HUES48 (cell line): ENCODE data around the gene CLIC3.

Experiments used
- H3K27ac ChIP-seq: one replicate; pipeline ENCODE4 v1.7.0; 2013; ENCODE audit warnings: low read depth, low read length, inconsistent platforms
- H3K27me3 ChIP-seq: 2 replicates; pipeline ENCODE4 v1.6.1; 2013; ENCODE audit warnings: mild to moderate bottlenecking, low read length; ENCODE audit not compliant: control insufficient read depth, insufficient read depth
- H3K36me3 ChIP-seq: 2 replicates; pipeline ENCODE4 v1.6.1; 2013; ENCODE audit warnings: low read length; ENCODE audit not compliant: control insufficient read depth, insufficient read depth
- H3K4me1 ChIP-seq: 2 replicates; pipeline ENCODE4 v1.6.1; 2013; ENCODE audit warnings: mild to moderate bottlenecking, low read length; ENCODE audit not compliant: control insufficient read depth, insufficient read depth
- H3K4me3 ChIP-seq: 2 replicates; pipeline ENCODE4 v1.5.1; 2013; ENCODE audit warnings: mild to moderate bottlenecking, low read depth, low read length
- H3K9ac ChIP-seq: 2 replicates; pipeline ENCODE4 v1.6.1; 2013; ENCODE audit warnings: mild to moderate bottlenecking, low read depth, low read length, moderate library complexity
- H3K9me3 ChIP-seq: 2 replicates; pipeline ENCODE4 v1.6.1; 2013; ENCODE audit warnings: low read length; ENCODE audit not compliant: control insufficient read depth, insufficient read depth

Gene CLIC3

DNA sequence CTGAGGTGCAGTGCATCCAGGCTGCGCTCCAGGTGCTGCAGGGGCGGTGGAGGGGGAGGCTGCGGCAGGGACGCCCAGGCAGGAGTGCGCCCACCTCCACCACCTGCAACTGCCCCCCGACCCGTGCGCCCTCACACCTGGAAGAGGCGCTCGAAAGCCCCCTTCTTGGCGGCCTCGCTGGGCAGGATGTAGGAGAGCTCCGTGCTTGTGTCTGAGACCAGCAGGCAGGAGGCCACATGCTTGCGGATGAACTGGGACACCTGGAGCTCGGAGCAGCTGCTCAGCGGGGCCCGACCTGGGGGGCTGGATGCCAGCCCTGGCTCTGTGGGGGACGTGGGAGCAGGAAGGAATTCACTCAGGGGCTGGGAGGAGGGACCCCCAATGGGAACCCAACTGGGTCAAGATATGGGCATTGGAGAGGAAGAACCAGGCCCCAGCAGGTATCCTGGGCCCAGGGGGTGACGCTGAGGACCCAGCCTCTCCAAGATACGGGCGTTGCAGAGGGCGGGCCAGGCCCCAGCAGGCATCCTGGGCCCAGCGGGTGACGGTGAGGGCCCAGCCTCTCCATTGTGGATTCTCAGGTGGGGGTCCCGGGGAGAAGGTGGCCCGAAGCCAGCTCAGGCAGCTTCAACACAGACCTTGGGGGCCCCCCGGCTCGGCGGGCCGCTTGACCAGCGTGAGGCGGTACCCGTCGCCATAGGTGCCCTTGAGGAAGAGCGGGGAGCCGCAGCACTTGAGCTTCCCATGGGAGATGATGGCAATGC lies 18.6 kb upstream of the CLIC3 start:
- Histone ChIP-seq H3K4me1 (no peaks in the 10 kb centered on the region), H3K27me3 (no peaks in the 10 kb centered on the region), H3K9me3 (no peaks in the 10 kb centered on the region), H3K4me3 (no peak overlapping the region), H3K36me3 (no peaks in the 10 kb centered on the region), H3K9ac (no peak overlapping the region), H3K27ac (no peak overlapping the region)

DNA sequence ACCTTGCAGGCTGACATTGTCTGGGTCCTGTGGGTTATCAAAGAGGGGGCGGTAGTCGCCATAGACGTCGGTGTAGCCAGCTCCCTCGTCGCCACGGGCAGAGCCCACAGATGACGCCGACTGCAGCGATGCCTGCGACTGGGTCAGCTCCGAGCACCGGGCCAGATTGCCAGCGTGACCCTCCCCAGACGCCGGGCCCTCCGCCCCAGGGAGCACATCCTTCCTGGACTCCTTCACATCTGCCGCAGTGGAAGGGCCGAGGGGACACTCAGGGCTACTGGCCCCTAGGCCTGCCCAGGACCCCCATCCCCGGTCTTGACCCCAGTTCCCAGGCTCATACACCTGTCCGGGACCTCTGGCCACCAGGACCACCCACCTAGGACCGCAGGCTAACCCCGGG lies 17.8 kb upstream of the CLIC3 start:
- Histone ChIP-seq H3K27me3 (no peaks in the 10 kb centered on the region), H3K4me3 (no peak overlapping the region), H3K9ac (no peak overlapping the region), H3K36me3 (no peaks in the 10 kb centered on the region), H3K9me3 (no peaks in the 10 kb centered on the region), H3K27ac (no peak overlapping the region), H3K4me1 (no peaks in the 10 kb centered on the region)

DNA sequence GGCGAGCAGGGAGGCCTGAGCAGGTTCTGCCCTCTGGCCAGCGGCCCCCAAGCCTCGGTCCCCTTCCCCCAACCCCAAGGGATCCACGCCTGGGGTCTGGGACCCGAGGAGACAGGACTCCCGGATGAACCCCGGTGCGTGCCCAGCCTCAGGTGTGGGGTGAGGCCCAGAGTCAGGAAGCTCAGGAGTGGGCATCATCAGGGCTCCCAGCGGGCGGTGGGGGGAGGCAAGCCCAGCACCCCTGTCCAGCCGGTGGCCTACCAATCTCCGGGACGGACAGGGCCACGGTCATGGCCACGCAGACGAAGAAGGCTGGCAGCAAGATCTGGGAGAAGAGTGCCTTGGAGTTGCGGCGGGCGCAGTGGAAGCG lies 17.2 kb upstream of the CLIC3 start:
- no peaks in the 10 kb centered on the region for H3K9me3 ChIP-seq
- H3K27ac ChIP-seq, result no peak overlapping the region
- no peak overlapping the region for H3K9ac ChIP-seq
- no peak overlapping the region for H3K4me3 ChIP-seq
- no peaks in the 10 kb centered on the region for H3K36me3 ChIP-seq
- H3K27me3 ChIP-seq, result no peaks in the 10 kb centered on the region
- no peaks in the 10 kb centered on the region for H3K4me1 ChIP-seq

DNA sequence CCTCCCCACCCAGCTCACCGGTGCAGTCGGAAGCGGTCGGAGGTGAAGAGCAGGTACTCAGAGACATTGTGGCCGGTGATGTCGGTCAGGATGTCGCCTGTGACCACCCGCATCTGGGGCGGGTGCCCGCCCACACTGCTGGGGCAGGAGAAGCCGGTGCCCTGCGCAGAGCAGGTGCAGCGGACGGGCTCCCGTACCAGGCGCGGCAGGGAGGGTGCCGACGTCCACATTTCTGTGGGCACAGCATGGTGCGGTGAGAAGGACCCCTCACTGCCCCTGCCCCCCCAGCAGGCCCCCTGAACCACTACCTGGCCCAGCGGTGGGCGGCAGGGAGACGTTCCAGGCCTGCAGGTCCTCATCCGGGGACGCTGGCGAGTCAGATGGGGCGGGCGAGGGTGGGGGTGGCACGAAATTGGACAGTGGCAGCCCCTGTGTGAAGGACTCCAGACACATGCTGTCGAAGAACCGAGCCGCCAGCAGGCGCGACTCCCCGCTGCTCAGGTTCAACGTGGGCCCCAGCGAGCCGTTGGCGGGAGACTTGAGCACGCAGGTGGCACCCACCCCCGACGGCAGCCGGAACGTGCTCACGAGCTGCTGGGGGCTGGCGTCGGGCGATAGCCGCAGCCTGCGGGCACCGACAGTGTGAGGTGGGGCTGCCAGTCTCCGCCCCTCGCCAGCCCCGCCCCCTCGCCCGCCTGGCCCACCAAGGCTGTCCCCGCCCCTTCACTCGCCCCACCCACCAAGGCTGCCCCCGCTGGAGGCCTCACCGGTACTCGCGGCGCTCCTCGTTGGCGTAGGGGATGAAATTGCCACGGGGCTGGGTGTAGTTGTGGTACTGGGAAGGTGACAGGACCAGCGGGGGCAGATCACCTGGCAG lies 16.6 kb upstream of the CLIC3 start:
- no peaks in the 10 kb centered on the region for H3K27me3 ChIP-seq
- H3K36me3 ChIP-seq, result no peaks in the 10 kb centered on the region
- no peaks in the 10 kb centered on the region for H3K4me1 ChIP-seq
- no peak overlapping the region for H3K27ac ChIP-seq
- H3K9ac ChIP-seq, result no peak overlapping the region
- H3K4me3 ChIP-seq, result no peak overlapping the region
- no peaks in the 10 kb centered on the region for H3K9me3 ChIP-seq

DNA sequence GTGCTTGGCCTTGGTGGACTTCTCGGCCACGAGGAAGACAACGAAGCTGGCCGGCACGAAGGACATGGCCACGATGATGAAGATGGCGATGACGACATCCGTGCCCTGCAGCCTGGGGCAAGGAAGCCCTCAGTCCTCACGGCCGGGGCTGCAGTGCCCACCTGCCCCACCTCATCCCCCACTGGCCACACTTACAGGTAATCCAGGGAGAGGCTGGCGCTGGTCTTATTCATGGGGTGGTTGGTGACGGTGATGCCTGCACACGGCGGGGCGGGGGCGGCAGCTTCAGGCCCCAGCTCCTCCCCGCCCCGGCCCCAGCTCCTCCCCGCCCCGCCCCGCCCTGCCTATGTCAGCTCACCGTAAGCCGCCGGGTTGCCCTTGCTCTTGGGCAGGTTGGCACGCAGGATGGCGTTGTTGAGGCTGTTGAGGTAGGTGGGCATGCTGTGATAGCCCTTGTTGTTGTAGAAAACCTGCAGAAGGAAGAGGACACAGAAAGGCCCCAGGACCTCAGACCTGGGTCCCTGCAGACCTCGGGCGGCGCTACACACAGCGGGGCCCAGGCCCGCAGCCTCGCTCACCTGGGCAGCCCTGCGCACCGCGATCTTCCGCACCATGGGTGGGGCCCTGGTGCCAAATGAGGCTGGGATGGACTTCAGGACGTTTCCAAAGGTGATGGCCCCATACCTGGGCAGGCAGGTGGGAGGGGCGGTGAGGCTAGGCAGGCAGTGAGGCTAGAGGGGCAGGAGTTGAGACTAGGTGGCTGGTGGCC lies 15.7 kb upstream of the CLIC3 start:
- Histone ChIP-seq H3K9ac (no peak overlapping the region), H3K27me3 (no peaks in the 10 kb centered on the region), H3K27ac (no peak overlapping the region), H3K9me3 (no peaks in the 10 kb centered on the region), H3K4me1 (no peaks in the 10 kb centered on the region), H3K36me3 (no peaks in the 10 kb centered on the region), H3K4me3 (no peak overlapping the region)

DNA sequence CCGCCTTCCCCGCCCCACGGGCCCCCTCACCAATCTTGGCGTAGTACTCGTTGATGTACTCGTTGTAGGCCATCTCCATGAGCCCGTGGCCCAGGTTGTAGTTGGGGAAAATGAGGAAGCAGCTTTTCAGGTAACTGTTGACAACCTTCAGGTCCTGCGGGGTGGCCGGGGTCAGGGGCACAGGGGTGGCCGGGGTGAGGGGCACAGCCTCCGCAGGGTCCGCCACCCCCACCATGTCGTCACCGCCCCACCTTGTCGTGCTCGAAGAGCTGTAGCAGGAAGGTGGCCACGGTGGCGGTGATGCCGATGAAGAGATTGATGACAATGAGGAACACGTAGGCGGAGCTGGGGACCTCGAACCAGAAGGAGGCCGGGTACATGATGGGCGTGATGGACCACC lies 14.8 kb upstream of the CLIC3 start:
- Histone ChIP-seq H3K9me3 (no peaks in the 10 kb centered on the region), H3K27me3 (no peaks in the 10 kb centered on the region), H3K36me3 (no peaks in the 10 kb centered on the region), H3K27ac (no peak overlapping the region), H3K4me1 (no peaks in the 10 kb centered on the region), H3K4me3 (no peak overlapping the region), H3K9ac (no peak overlapping the region)

DNA sequence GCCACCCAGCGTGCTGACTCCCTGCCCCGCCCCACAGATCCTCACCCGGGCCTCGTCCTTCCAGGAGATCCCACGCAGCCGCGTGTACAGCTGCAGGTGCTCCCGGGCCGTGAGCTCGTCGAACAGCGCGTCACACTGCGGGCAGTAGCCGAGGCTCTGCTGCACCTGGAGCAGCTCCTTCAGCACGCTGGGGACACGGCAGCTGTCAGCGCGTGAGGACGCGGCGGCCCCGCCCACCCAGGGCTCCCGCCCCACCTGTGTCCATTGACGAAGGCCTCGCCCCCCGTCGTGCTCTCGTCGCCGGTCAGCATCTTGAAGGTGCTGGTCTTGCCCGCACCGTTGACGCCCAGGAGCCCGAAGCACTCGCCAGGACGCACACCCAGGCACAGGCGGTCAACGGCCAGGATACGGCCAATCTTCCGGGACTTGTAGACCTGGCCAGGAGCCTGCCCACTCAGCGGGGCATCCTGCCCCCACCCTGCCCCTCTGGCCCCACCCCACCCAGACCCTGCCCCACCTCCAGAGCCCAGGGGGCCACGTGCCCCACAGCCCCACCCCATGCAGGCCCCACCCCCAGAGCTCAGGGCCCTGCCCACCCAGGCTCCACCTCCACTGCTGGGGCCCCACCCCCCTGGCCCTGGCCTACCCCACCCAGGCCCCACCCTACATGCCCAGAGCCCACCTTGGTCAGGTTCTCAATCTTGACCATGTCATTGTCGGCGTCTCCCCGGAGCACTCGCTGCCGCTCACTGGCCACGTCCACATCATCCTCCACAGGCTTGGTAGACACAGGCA lies 13.8 kb upstream of the CLIC3 start:
- Histone ChIP-seq H3K27ac (no peak overlapping the region), H3K4me3 (no peak overlapping the region), H3K9me3 (no peaks in the 10 kb centered on the region), H3K36me3 (no peaks in the 10 kb centered on the region), H3K9ac (no peak overlapping the region), H3K27me3 (no peaks in the 10 kb centered on the region), H3K4me1 (no peaks in the 10 kb centered on the region)

DNA sequence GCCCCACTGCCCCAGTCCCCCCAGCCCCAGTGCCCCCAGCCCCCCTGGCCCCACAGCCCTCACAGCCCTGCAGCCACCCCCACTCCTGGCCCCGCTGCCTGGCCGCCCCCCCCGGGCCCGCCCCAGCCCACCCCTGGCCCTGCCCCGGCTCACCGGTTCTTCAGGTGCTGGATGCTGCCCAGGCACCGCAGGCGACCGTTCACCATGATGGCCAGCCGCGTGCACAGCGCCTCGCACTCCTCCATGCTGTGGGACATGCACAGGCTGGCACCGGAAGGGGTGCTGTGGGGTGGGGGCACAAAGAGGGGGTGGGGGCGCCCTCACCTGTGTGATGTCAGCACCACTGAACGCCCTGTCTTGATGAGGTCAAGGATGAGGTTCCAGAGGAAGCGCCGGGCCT lies 12.8 kb upstream of the CLIC3 start:
- Histone ChIP-seq H3K9me3 (no peaks in the 10 kb centered on the region; the same call in 1 of the 2 replicates), H3K27me3 (no peaks in the 10 kb centered on the region), H3K4me1 (no peaks in the 10 kb centered on the region), H3K9ac (no peak overlapping the region), H3K36me3 (no peaks in the 10 kb centered on the region), H3K27ac (no peak overlapping the region), H3K4me3 (no peak overlapping the region)

DNA sequence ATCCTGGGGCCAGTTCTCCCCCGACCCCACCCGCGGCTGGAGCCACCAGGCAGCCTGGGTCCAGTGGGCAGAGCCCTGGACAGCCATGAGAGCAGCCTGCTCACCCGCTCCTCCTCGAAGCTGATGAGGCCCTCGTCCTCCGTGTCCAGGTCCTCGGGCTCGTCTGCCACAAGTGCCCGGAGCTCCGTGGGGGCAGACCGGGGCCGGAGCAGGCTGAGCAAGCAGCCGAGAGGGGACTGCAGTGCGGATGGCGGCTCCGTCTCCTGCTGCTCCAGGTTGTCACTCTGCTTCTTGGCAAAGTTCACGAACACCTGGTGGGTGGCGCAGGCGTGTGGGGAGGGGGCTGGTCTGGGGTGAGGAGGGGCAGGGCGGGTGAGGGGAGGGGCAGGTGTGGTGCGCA lies 11.9 kb upstream of the CLIC3 start:
- Histone ChIP-seq H3K27ac (no peak overlapping the region), H3K4me3 (no peak overlapping the region), H3K4me1 (no peaks in the 10 kb centered on the region), H3K36me3 (no peaks in the 10 kb centered on the region), H3K27me3 (no peaks in the 10 kb centered on the region), H3K9ac (no peak overlapping the region), H3K9me3 (no peaks in the 10 kb centered on the region; the same call in 1 of the 2 replicates)

DNA sequence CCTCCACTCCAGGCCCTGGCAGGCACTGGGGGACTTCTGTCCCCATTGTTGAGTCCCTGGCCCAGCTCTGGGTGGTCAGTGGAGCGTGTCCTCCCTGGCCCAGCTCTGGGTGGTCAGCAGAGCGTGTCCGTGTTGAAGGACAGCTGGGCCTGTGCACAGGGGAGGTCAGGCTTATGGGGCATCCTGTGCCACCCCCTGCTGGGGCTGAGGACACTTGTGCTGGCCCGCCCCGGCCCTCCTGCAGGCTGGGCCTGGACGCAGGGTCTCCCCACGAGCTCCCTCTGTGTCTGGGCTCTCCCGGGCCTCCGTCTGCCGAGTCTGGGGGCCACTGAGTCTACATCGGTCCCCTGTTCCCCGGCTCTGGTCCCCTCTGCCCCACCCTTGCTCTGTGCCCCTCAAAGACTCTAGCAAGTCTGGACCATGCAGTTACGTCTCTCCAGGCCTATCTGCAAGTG lies 11.5 kb upstream of the CLIC3 start:
- Histone ChIP-seq H3K4me1 (no peaks in the 10 kb centered on the region), H3K9me3 (no peaks in the 10 kb centered on the region; the same call in 1 of the 2 replicates), H3K4me3 (no peak overlapping the region), H3K36me3 (no peaks in the 10 kb centered on the region), H3K27me3 (no peaks in the 10 kb centered on the region), H3K27ac (no peak overlapping the region), H3K9ac (no peak overlapping the region)
